Sigmoid colon (tissue), 4 donors: ENCODE measurements around the gene RASEF.

Experiments used
- EP300 ChIP-seq, 4 donors: sonication (generic); formaldehyde crosslinking; IDR thresholded peaks; one replicate each; pipeline ENCODE4 v1.6.1; 2017; ENCODE audit warnings: antibody characterized with exemption in 4 of 4
- TF ChIP-seq, protein P1 (sequence below), 4 experiments: fragments of 450-650 bp in 3 of 4; fragments of 200-600 bp in 1 of 4; IDR thresholded peaks; one replicate each; pipeline ENCODE4 v1.5.1; 2016 to 2019; ENCODE audit warnings: antibody characterized with exemption in 4 of 4, mild to moderate bottlenecking in 3 of 4, moderate library complexity in 2 of 4

DNA sequence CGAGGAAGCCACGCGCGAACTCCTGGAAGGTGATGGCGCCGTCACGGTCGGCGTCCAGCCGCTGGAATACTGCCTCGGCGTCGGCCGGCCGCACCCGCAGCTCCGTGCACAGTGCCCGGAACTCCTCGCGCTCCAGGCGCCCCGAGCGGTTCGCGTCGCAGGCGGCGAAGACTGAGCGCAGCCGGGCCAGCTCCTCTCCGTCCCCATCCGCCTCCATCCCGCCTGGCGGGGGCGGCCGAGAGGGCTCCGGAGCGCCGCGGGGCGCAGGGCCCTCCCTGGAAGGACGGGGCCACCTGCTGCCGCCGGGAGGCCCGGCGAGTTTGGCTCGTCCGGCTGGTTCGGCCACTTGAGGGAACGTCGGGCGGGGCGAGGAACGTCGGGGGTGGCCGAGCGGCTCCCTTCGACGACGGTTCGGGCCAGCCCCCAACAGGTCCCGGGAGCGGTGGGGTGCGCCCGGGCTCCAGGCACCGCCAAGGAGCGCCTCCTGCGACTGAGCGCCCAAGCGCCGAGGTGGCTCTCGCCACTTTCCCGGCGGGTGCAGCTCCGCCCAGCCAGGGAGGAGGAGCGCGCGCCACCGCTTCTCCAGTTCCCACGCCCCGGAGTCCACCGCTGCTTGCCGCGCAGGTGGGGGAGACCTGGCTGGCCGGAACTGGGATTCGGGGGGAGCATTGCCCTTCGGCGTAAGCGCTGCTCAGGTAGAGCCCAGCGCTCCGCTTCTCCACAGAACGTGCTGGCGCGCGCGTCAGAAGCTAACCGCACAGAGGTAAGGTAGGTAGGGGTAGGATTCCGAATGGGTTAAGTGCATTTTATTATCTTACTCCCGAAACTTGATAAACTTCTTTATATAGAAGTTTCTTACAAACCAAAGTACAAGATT is at the start of gene RASEF:
- TF ChIP-seq EP300 (IDR thresholded peaks at IDR 0.05), result no peak
- TF ChIP-seq, protein P1, sequence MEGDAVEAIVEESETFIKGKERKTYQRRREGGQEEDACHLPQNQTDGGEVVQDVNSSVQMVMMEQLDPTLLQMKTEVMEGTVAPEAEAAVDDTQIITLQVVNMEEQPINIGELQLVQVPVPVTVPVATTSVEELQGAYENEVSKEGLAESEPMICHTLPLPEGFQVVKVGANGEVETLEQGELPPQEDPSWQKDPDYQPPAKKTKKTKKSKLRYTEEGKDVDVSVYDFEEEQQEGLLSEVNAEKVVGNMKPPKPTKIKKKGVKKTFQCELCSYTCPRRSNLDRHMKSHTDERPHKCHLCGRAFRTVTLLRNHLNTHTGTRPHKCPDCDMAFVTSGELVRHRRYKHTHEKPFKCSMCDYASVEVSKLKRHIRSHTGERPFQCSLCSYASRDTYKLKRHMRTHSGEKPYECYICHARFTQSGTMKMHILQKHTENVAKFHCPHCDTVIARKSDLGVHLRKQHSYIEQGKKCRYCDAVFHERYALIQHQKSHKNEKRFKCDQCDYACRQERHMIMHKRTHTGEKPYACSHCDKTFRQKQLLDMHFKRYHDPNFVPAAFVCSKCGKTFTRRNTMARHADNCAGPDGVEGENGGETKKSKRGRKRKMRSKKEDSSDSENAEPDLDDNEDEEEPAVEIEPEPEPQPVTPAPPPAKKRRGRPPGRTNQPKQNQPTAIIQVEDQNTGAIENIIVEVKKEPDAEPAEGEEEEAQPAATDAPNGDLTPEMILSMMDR (IDR thresholded peaks at IDR 0.05), result no peak
